OCI-LY1 (cell line): Measurements from ENCODE around the gene SF3B3.
"Not testable (repeated sequence)": the region's sequence is repeated elsewhere in the genome, so short reads cannot be mapped to it uniquely, and the experiment has no call there.

Experiments used
- CTCF ChIP-seq: fragments of 200-600 bp; sonication (generic), shearing (Covaris generic); IDR thresholded peaks from 2 replicates; pipeline ENCODE4 v1.5.1; 2017; ENCODE audit warnings: mild to moderate bottlenecking, antibody characterized with exemption, low read length, moderate library complexity, mixed read lengths
- EZH2 ChIP-seq: fragments of 200-600 bp; sonication (generic), shearing (Covaris generic); IDR thresholded peaks from 2 replicates; pipeline ENCODE4 v1.8.0; 2017; ENCODE audit warnings: borderline replicate concordance, mixed run types, mild to moderate bottlenecking, antibody characterized with exemption, low read length, moderate library complexity, mixed read lengths

GRCh38 chr16:70524399-70524825, 796 bp downstream of the SF3B3 start:
- not testable (repeated sequence) for TF ChIP-seq CTCF, EZH2
